ENCODE results near the gene PNMA6F. TPM values are rescaled to one million over a fixed set of nuclear protein-coding genes. Genes with fewer than 3 reads are reported as not detected.

PNMA6F gene
- total and polyA plus RNA-seq, 2 of the 8 experiments (the other 6 are each of a cell fraction or from before 2014, with no cell fraction given), result 0.12 to 0.22 TPM

GRCh38 chrX:153349952-153350351 lies 28.4 kb upstream of the PNMA6F start:
- no peaks in the 10 kb centered on the region for H4K20me1 ChIP-seq (replicated peaks in 1 of 2; ENCODE audit: control insufficient read depth in 1 of 2, insufficient read depth in 2 of 2, low read length in 2 of 2)
- no peak overlapping the region for H3K23ac ChIP-seq (ENCODE audit: insufficient read length)
- no peak overlapping the region for H4K5ac ChIP-seq (ENCODE audit: insufficient read length, low read depth, low read length)
- peaks cover 0 to 2% (median 0%) of the 10 kb centered on the region in 4 experiments; a peak in 1 of 7 replicates for H3K4me1 ChIP-seq (replicated peaks in 1 of 4; ENCODE audit: control insufficient read depth in 3 of 4, insufficient read depth in 4 of 4, low read length in 3 of 4)
- FAIRE-seq, result no peak
- no peak overlapping the region for H4K8ac ChIP-seq (ENCODE audit: extremely low read depth, insufficient read depth, low read length)
- CTCF ChIA-PET (ENCODE audit: partially characterized antibody), result interaction anchor here (1.0 to 1.1 kb wide), 2 partner anchors 15 to 390 kb away, joined by 3 to 4 read pairs; partner anchors contain the start of gene ZNF275
- no peak overlapping the region for H3K4ac ChIP-seq (replicated peaks; ENCODE audit: insufficient read length, low read depth, low read length)
- H2BK15ac ChIP-seq (ENCODE audit: low read length), result no peak overlapping the region
- POLR2A ChIA-PET (ENCODE audit: partially characterized antibody), result interaction anchor here (2.1 kb wide), 1 partner anchor 12 kb away, joined by 9 read pairs; no protein-coding TSS in a partner anchor
- H2AFZ ChIP-seq (ENCODE audit: low read length), result no peak overlapping the region
- no peaks in the 10 kb centered on the region for H3K79me2 ChIP-seq (ENCODE audit: control insufficient read depth in 1 of 2, insufficient read depth in 2 of 2, low read length in 2 of 2)
- no peak overlapping the region for H3K27ac ChIP-seq (ENCODE audit: low read depth, low read length)
- no peak overlapping the region for H3K9ac ChIP-seq (replicated peaks in 1 of 4; ENCODE audit: extremely low read depth in 1 of 4, low read depth in 3 of 4, low read length in 3 of 4)
- no peaks in the 10 kb centered on the region for H3K79me1 ChIP-seq (ENCODE audit: low read depth, low read length)
- no peaks in the 10 kb centered on the region for H3K27me3 ChIP-seq (replicated peaks in 1 of 4; ENCODE audit: control insufficient read depth in 3 of 4, extremely low read depth in 1 of 4, insufficient read depth in 3 of 4, low read length in 3 of 4)
- no peak overlapping the region for H2AK5ac ChIP-seq (ENCODE audit: low read depth, low read length)
- H3K9me3 ChIP-seq (ENCODE audit: insufficient read depth in 2 of 2, low read depth in 1 of 2, low read length in 1 of 2), result no peaks in the 10 kb centered on the region
- WGBS, 2 experiments (ENCODE audit: extremely low coverage in 1 of 2, insufficient coverage in 1 of 2, insufficient read length in 1 of 2, insufficient replicate concordance in 2 of 2, low coverage in 1 of 2, low lambda C conversion rate in 2 of 2, missing lambda C conversion rate in 1 of 2), result 87% methylated on average over 5 of the region's 5 CpGs; no CpG with 5 or more reads in 1 of the 2 experiments
- no peak overlapping the region for H4K91ac ChIP-seq (replicated peaks; ENCODE audit: insufficient read length, low read length)
- H3K23me2 ChIP-seq (ENCODE audit: low read depth, low read length), result no peaks in the 10 kb centered on the region
- H2BK5ac ChIP-seq (ENCODE audit: low read depth, low read length), result no peak overlapping the region
- no peak overlapping the region for H3K18ac ChIP-seq (ENCODE audit: extremely low read depth, low read length)
- peaks cover 0 to 19% (median 6%) of the 10 kb centered on the region in 4 experiments; a peak in 5 of 8 replicates for H3K36me3 ChIP-seq (ENCODE audit: control insufficient read depth in 2 of 4, insufficient read depth in 4 of 4, low read length in 3 of 4)
- no peak overlapping the region for H2BK120ac ChIP-seq (replicated peaks; ENCODE audit: low read depth, low read length)
- no peak overlapping the region for H2BK12ac ChIP-seq (ENCODE audit: low read depth, low read length)
- no peak overlapping the region for H2BK20ac ChIP-seq (ENCODE audit: low read length)
- H3K56ac ChIP-seq (replicated peaks; ENCODE audit: insufficient read length, low read depth, low read length), result no peak overlapping the region
- no peak for DNase-seq (ENCODE audit: low read depth in 1 of 2, low spot score in 2 of 2)
- no peak overlapping the region for H3K14ac ChIP-seq (ENCODE audit: insufficient read length)
- H3K4me3 ChIP-seq (ENCODE audit: extremely low read depth in 1 of 4, insufficient read depth in 2 of 4, low read depth in 3 of 4, low read length in 4 of 4), result no peak overlapping the region
- H3K4me2 ChIP-seq (ENCODE audit: insufficient read depth in 1 of 2, low read depth in 2 of 2, low read length in 2 of 2), result no peak overlapping the region
- TF ChIP-seq NANOG (IDR thresholded peaks at IDR 0.05; ENCODE audit: insufficient read depth, low read depth, low read length, poor library complexity, severe bottlenecking), result no peak
- TF ChIP-seq CEBPB (IDR thresholded peaks at IDR 0.05; ENCODE audit: low read depth, low read length), result no peak
- TF ChIP-seq BACH1 (IDR thresholded peaks at IDR 0.05; ENCODE audit: low read length), result no peak
- TF ChIP-seq KDM1A (IDR thresholded peaks at IDR 0.05; ENCODE audit: borderline replicate concordance, low read length), result no peak
- TF ChIP-seq SP4 (IDR thresholded peaks at IDR 0.05; ENCODE audit: low read length), result no peak
- TF ChIP-seq JUN (IDR thresholded peaks at IDR 0.05; ENCODE audit: low read depth, low read length), result no peak
- no peak for TF ChIP-seq HDAC6 (IDR thresholded peaks at IDR 0.05; ENCODE audit: low read depth, low read length)
- no peak for TF ChIP-seq CTCF (IDR thresholded peaks at IDR 0.05; ENCODE audit: control extremely low read depth in 1 of 3, insufficient read depth in 1 of 3, low read depth in 1 of 3, low read length in 3 of 3)
- no peak for TF ChIP-seq EP300 (IDR thresholded peaks at IDR 0.05; ENCODE audit: borderline replicate concordance in 1 of 2, low read depth in 2 of 2, low read length in 2 of 2)
- TF ChIP-seq BRCA1 (IDR thresholded peaks at IDR 0.05; ENCODE audit: low read depth, low read length), result no peak
- TF ChIP-seq SIN3A (conservative IDR thresholded peaks at IDR 0.05 in 1 of 2, IDR thresholded peaks at IDR 0.05 in 1 of 2; ENCODE audit: low read depth in 1 of 2, low read length in 2 of 2), result no peak
- TF ChIP-seq POU5F1 (IDR thresholded peaks at IDR 0.05; ENCODE audit: low read depth, low read length), result no peak

Measured in H1 (cell line).